ENCODE measurements around the gene AFF3.
"Not testable (repeated sequence)": the region's sequence is repeated elsewhere in the genome, so short reads cannot be mapped to it uniquely, and the experiment has no call there.

AFF3 gene

DNA sequence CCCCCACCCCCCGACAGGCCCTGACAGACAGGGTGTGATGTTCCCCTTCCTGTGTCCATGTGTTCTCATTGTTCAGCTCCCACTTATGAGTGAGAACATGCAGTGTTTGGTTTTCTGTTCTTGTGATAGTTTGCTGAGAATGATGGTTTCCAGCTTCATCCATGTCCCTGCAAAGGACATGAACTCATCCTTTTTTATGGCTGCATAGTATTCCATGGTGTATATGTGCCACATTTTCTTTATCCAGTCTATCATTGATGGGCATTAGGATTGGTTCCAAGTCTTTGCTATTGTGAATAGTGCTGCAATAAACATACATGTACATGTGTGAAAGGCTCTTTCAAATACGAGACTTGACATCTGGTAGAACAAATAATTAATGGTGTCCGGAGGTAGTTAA, 208.9 kb downstream of the AFF3 start:
- not testable (repeated sequence) for DNase-seq (ENCODE audit: low spot score)

DNA sequence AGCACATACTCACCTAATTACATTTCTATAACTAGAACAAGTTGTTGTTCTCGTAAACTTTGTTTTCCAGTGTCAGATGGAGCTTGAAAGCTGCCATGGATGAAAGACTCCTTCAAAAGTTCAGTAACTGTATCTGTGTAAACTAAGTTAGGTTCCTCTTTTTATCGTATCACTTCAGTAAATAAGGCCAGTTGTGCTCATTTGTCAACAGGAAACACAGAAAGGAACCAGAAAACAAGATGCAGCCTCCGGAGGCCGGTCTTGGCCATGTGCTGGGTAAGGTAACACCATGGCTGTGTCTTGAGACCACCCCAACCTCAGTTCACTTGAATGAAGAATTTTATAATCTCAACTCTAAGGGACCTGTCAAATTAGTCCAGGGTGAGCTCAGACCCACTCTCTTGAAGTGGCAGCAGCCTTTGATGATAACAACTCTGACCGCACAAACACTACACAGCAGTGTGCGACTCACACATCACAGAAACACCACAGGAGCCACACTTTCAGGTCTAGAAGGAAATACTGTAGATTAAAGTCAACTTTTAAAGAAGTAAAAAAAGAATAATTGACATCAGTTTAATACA, 213.8 kb downstream of the AFF3 start:
- DNase-seq (ENCODE audit: low spot score) = no peak

DNA sequence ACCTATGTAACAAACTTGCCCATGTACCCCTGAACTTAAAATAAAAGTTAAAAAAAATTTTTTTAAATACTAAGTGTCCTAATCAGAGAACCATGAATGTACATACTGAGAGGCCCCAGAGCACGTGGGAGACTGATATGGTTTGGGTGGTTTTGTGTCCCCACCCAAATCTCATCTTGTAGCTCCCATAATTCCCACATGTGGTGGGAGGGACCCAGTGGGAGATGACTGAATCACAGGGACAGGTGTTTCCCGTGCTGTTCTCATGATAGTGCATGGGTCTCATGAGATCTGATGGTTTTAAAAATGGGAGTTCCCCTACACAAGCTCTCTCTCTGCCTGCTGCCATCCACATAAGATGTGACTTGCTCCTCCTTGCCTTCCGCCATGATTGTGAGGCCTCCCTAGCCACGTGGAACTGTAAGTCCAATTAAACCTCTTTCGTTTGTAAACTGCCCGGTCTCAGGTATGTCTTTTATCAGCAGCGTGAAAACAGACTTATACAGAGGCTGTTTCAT, 214.6 kb downstream of the AFF3 start:
- not testable (repeated sequence) for DNase-seq (ENCODE audit: low spot score)

DNA sequence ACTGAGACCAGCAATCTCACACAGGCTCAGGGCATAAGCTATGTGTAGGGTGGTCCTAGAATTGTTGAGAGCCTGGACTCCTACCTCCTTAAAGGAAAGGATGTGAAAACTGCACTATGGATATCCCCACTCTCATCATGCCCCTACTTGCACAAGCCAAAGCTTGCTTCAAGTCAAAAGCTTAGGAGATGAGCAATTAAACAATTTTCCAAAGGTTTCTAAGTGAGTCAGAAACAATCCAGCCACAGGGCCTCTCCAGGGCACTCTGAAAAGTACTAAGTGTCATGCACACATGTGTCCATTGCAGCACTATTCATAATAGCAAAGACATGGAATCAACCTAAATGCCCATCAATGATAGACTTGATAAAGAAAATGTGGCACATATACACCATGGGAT, 215.4 kb downstream of the AFF3 start:
- DNase-seq (ENCODE audit: low spot score) = no peak

DNA sequence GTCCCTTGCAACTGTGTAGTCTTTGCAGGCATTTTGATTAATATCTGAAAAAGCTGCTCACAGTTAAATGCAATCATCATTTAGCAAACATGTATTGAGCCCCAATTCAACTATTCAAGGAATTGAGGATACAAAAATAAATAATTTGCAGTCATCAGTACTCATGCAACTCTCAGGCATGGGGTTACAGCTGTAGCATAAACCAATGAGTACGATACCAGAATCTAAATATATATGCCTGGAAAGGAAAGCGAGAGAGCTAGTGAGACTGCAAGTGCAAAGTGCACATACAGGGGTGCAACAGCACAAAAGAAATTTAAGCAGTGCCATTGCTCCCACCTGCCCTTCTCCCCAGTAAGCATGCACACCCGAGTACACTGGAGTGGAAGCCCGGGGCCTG, 216.4 kb downstream of the AFF3 start:
- no peak for DNase-seq (ENCODE audit: low spot score)

DNA sequence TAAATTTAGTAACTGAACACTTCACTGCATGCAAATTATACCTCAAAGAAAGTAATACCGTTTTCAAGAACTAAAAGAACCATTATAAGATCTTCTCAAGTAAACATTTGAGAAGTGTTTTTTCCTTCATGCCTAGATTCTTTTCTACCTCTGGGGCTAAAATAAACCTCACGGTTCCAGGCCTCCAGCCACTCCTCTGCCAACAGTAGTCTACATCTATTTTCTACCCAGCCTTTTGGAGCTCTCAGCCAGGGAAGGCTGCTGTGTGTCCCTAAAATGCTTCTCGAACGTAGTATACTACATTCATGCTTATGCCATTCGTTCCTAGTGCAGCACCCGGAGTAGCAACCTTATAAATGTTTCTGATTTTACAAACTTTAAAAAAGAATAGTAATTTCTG, 219.7 kb downstream of the AFF3 start:
- no peak for DNase-seq (ENCODE audit: low spot score)

DNA sequence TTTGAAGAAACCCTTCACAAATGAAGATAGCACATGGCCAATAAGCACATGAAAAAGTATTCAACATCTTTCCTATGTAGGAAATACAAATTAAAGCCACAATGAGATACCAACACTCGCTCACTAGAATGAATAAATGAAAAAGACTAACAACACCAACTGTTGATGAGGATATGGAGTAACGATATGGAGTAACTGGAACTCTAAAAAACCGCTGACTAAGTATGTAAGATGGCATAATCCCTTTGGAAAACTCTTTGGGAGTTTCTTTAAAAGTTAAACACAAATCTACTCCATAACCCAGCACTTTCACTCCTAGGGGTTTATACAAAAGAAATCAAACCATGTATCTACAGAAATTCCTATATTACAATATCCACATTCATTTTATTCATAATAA, 220.5 kb downstream of the AFF3 start:
- DNase-seq (ENCODE audit: low spot score) = no peak

DNA sequence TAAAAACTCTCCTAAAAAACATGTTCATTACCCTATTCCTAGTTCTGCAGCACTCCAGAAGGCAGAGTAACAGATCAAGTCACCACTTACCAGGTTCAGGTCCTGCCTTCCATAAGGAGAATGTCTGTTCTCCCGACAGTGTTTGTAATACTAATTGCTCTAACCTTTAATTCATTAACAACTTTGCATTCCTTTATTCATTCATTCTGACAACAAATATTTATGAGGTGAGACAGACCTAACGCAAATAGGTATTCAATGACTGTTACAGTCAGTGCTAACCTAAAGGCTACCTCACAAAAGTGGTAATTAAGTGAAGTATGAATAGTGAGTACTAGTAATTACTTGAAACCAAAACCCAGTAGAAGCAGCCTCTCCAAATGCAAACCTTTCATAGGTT, 224.0 kb downstream of the AFF3 start:
- no peak for DNase-seq (ENCODE audit: low spot score)

DNA sequence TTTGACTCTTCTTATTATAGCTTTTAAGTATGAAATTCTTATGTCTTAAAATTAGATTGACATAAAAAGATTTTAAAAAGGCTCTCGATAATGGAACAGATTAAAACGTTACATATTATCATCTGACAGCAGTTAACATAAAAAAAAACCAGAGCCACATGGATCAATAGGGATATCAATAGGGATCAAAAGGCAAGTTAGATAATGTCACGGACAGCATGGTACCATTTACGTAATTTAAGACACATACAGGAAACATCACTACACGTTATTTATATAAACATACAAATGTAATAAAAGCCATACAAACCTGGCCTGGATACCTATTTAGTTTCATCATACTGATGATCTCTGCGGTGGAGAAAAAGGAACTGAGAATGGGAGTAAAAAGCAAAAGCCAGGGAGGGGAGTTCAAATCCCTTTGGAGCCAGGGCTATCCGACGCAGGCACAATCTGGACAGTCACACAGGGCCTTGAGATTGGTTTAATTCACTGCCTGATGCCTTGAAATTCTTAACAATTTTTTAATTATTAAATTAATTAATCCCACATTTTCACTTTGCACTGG, 227.2 kb downstream of the AFF3 start:
- DNase-seq (ENCODE audit: low spot score) = no peak

DNA sequence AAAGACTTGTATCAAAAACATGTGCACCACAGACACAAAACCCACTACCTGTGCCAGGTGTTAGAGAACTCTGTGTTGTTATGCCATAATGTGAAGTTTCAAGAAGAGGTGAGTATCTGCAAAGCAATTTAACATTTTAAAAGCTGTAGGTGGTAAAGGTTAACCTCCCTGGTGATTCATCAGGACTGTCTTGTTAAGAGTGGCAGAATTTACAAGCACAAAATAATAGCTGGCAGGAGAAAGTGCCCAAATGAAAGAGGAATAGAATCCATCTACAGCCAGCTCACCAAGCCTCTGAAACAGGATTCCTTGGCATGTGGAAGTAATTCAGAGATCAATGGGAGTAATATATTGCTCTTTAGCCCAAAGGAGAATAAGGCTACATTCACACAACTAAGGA, 230.7 kb downstream of the AFF3 start:
- no peak for DNase-seq (ENCODE audit: low spot score)

DNA sequence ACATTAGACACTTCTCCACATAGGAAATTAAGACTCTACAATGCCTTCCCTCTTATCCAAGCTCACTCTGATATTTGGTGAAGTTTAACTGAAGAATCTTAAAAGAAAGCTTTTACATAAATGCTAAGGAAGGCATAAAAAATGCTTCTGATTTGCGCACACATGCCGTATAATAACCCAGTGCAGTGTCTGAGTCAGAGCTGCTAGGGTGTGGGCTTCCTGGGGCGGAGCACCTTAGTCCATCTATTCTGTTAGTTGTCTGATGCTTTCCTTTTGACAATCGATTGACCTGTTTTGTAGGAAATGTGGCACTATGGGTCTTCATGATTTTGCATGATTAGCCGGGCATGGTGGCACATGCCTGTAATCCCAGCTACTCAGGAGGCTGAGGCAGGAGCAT, 231.5 kb downstream of the AFF3 start:
- DNase-seq (ENCODE audit: low spot score) = no peak

DNA sequence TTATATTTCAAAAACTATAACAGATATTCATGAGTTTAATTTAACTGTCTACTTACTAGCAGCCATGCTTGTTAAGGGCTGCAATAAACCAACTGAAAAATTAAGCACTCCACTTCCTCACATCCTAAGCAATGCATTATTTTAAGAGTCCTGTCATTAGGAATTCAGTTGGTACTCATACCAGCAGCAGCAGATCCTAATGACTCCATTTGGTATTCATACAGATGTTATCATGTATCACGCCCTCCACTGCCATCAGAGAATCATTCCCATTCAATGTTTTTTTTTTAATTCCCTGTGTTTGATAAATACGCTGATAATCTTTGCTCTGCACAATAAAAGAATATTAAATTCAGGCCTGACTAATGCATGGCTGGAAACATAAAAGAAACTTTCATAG, 236.8 kb downstream of the AFF3 start:
- no peak for DNase-seq (ENCODE audit: low spot score)

DNA sequence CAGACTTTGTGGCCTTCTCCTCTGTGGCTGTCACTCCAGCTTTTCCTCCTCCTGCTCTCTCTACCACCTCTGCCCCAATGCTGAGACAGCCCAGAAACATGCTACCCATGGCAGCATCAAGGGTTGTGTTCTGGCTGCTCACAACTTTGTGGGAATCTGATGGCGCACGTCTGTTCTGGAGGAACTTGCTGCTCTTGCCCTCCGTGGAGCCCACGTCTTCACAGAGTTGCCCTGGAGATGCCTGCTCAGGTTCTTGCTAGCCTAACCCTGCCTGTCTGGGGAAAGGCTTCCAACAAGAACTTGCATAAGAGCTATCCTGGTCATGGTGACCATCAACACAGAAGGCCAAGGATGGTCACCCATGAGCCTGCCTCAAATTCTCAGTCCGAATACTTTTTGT, 237.4 kb downstream of the AFF3 start:
- DNase-seq (ENCODE audit: low spot score) = no peak

DNA sequence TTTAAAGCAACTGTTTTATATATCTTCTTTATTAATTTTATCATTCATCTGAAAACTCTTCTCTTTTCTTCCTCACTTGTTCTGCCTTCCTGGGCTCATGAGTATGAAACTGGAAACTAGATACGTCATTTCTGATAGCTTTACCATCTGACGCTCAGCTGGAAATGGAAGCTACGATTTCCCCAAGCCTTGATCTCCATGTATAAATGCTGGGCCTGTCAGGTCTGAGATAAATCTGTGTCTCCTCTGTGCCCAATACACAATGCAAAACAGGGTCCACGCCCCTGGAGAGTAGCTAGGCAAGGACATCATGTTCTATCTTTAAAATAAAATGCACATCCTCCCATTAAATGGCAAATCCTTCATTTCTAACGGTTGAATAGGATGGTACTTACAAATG, 238.4 kb downstream of the AFF3 start:
- no peak for DNase-seq (ENCODE audit: low spot score)

DNA sequence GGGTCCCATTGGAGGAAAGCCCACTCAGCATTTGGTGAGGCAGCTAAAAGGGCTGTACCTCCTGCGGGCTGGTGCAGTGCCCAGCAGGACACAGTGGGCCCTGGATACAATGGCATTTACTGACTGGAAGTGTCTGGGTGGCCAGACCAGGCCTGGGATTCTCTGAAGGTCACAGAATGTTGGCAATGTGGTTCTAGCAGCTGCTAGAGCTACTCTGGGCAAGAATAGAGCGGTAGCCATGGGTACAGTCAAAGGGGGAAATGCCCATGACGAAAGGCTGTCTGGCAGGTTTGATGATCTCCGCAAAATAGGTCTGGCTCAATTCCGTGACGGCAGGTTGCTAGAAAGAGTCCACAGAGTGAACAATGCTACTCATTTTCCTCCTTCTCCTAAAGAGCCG, 241.8 kb downstream of the AFF3 start:
- no peak for DNase-seq (ENCODE audit: low spot score)

DNA sequence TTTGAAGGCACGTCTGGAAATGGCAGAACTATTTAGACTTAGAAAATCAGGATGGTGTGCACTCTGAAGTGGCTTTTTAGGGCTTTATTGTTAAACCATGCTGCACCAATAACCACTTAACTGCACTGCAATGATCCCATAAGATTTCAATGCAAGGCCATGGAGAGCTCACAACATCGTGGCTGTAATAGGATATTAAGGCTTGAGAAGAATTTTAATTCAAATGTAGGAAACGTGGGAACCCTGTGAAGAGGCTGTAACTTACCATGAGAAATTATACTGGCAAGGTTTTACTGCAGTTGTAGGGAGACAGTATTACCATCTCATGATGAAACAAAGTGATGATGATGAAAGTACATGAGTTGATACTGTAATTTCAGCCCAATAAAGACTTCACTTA, 242.5 kb downstream of the AFF3 start:
- DNase-seq (ENCODE audit: low spot score) = no peak

DNA sequence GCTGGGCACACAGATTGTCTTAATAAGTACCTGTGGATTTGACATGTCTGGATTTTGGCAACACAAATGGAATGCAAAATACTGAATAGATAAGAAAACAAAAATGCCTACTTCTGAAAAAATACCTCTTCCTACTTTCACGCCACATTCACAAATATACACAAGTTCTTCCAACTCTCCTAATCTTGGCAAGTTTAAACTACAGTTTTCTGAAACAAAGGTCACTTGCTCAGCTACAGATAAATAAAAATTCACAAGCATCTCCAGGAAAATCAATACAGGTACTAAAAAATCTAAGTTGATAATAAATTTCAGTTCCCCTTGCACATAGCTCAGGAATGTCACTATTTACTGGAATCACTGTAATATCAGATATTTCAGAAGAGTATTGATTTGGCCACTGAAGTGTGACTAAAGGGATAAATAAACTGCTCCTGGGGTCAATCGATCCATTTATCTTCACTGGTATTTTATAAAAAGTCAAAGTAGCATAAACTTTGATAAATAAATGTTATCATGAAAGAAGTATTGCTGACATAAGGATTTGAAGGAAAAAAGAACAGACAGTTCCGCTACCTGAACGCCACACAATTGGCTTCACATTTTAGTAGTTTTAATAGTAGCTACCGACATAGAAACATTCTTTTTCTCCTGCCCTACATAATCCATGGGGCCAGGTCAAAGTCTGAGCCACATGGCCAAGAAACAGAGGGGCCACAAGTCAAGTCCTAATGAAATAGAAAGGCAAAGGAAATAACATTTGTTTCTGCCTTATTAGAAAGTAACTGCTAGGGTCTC, 243.1 kb downstream of the AFF3 start:
- no peak for DNase-seq (ENCODE audit: low spot score)

DNA sequence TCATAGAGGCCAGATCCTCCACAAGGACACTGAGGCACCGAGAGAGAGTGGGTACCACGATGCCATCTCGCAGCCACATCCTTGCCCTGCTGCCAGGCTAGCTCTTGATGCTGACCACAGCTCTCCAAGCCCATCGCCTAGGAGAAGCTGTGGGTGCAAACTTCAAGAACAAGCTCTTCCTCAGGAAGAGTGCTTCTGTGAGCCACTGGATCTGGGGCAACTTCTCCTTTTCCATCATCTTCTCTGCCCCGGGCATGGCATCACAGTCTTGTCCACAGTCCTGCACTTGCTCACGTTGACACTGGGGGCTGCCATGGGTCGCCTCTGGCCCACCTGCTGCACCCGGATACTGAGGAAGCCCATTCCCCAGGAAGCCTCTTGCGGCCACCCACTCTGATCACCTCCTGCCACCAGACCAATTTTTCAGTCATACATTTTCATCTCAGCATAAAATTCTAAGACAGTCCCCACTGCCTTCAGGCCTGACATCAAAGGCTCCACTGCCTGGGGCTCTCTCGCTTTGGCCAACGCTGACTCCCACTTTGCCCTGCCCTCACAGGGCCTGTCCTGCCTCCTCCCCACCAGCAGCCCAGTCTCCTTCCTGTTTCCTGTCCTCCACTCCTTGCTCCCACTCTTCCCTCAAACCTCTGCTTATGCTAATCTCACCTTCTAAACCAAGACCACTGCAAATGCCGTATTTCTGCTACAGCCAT, 243.9 kb downstream of the AFF3 start:
- DNase-seq (ENCODE audit: low spot score) = no peak

DNA sequence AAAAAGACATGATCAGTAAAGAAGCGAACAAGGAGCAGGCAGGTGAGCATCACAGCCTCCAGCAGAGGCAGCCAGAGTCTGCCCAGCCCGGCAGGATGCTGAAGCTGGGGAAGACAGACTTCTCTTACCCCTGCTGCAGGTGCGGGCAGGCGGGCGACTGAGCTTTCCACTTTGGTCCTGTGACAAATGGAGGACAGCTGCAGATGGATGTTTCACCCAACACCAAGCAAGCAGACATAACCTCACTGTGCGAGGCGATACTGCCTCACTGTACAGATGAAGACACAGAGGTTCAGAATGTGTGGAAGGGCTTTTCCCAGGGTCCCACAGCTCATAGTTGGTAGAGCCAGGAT, 251.0 kb downstream of the AFF3 start:
- DNase-seq (ENCODE audit: low spot score) = no peak

DNA sequence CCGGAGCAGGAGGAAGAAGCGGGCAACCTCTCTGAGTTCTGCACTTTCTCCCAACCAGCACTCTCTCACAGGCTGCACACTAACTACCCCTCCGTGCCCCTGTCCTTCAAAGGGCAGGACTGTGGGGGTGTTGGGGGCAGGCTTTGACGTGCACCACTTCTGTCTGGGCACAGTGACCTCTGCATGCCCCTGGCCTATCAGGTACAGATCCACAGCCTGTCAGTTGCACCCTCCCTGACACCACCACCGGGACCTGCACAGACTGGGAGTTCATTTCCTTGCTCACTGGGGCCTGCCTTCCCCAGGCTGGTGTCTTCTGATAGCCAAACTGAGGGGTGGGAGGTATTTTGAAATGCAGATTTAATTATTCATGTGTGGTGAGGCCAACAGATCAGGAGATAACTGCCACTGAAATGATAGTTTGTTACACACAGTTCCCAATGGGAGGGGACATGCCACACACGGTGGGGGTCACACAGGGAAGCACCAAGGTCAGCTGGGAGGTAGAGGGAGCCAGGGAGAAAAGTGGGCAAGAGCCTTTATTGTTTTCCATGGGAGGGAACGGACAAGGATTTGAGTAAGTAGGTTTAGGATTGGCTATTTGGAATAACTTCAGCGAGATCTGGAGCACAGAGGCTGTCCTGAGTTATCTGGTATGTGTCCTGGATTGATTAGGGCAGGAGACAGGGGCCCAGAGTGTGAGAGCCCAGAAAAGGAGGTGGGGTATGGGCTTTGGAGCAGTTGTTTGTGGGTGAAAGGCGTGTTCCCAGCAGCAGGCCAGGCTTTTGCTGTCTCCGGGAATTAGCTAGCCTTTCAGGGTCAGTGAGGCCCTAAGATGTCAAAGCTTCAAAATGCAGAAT, 251.6 kb downstream of the AFF3 start:
- DNase-seq (ENCODE audit: low spot score) = no peak

DNA sequence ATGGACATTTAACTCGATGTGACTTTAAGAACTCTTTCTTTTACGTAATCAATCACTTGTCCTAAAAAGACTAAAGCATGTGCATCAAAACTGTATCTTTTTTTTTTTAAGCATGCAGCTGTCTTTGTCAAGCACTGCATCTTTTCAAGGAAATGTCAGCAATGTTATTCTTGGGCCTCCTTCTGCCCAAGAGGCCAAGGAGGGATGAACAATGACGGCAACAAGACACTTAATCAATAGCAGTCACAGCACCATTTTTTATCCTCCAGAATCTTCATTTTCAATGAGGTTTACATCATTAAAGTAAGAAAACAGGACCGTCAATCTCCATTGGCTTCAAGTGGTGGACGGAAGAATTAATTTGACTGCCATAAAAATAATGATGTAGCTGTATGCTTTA, 253.8 kb downstream of the AFF3 start:
- no peak for DNase-seq (ENCODE audit: low spot score)

DNA sequence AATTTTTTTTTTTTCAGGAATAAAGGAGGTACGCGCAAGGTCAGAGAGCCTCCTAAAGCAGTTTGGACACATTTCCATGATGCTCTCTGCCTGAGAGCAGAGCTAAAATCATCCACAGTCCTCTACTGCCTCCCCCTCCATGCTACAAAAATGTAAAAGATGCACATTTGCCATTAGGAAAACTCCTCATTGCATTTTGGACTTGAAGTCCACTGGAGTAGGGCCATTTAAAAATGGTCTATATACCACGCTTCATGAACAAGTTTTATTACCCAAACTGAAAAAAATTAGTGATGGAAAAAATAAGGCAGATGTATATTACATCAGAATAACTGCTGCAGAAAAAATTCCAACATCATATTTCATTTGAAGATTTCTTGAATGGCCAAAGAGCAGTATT, 256.0 kb downstream of the AFF3 start:
- no peak for DNase-seq (ENCODE audit: low spot score)

All from SW480 (cell line).